Fibroblast of lung (primary cell): ENCODE results near the gene SLC27A4. TPM values are rescaled to one million over a fixed set of nuclear protein-coding genes. Genes with fewer than 3 reads are reported as not detected.

Experiments used
- DNase-seq, 2 donors: peaks; one replicate each; pipeline versions ENCODE4 v3.0.0 to v3.0.0-alpha.2; 2010; ENCODE audit warnings: low read depth in 2 of 2
- H2AFZ ChIP-seq: 2 replicates; pipeline ENCODE4 v1.5.1; 2012; ENCODE audit warnings: low read length, control low read depth, inconsistent platforms
- H3K27ac ChIP-seq: 2 replicates; pipeline ENCODE4 v1.5.1; 2011; ENCODE audit warnings: low read length, control low read depth; ENCODE audit not compliant: insufficient read depth
- H3K27me3 ChIP-seq: 2 replicates; pipeline ENCODE4 v1.5.1; 2011; ENCODE audit warnings: mild to moderate bottlenecking, low read length; ENCODE audit not compliant: control insufficient read depth, insufficient read depth
- H3K36me3 ChIP-seq: 2 replicates; pipeline ENCODE4 v1.5.1; 2011; ENCODE audit warnings: low read length; ENCODE audit not compliant: control insufficient read depth, insufficient read depth
- H3K4me1 ChIP-seq: 2 replicates; pipeline ENCODE4 v1.5.1; 2011; ENCODE audit warnings: low read length; ENCODE audit not compliant: control insufficient read depth, insufficient read depth; ENCODE audit errors: extremely low read depth
- H3K4me2 ChIP-seq: 2 replicates; pipeline ENCODE4 v1.5.1; 2011; ENCODE audit warnings: low read length, control low read depth; ENCODE audit not compliant: insufficient read depth; ENCODE audit errors: extremely low read depth
- H3K4me3 ChIP-seq, 4 experiments: fragments of 200-600 bp in 1 of 4; sonication (generic) in 1 of 4; replicated peaks in 1 of 4; 2 replicates each; pipeline ENCODE4 v1.5.1; 2011 to 2016; ENCODE audit warnings: low read length in 4 of 4, low read depth in 3 of 4, mild to moderate bottlenecking in 3 of 4, control low read depth in 2 of 4, inconsistent platforms in 1 of 4, mixed read lengths in 1 of 4; ENCODE audit not compliant: insufficient read depth in 1 of 4; ENCODE audit errors: control extremely low read depth in 1 of 4
- H3K79me2 ChIP-seq: 2 replicates; pipeline ENCODE4 v1.5.1; 2012; ENCODE audit warnings: mild to moderate bottlenecking, low read length, inconsistent platforms; ENCODE audit not compliant: control insufficient read depth, insufficient read depth
- H3K9ac ChIP-seq: 2 replicates; pipeline ENCODE4 v1.5.1; 2011; ENCODE audit warnings: mild to moderate bottlenecking, low read length, control low read depth; ENCODE audit not compliant: insufficient read depth
- H3K9me3 ChIP-seq: 2 replicates; pipeline ENCODE4 v1.5.1; 2012; ENCODE audit warnings: low read depth, low read length; ENCODE audit not compliant: control insufficient read depth, insufficient read depth
- H4K20me1 ChIP-seq: 2 replicates; pipeline ENCODE4 v1.5.1; 2011; ENCODE audit warnings: low read length; ENCODE audit not compliant: control insufficient read depth, insufficient read depth; ENCODE audit errors: extremely low read depth
- CTCF ChIP-seq, 2 donors: IDR thresholded peaks in 1 of 2; conservative IDR thresholded peaks in 1 of 2; 1 replicate in 1 of 2; 2 replicates in 1 of 2; pipeline ENCODE4 v1.5.1; 2011 to 2012; ENCODE audit warnings: low read length in 2 of 2, control low read depth in 1 of 2, inconsistent platforms in 1 of 2, low read depth in 1 of 2, mild to moderate bottlenecking in 1 of 2
- EZH2 ChIP-seq: IDR thresholded peaks from 2 replicates; pipeline ENCODE4 v1.5.1; 2012; ENCODE audit warnings: low read length, control low read depth, mild to moderate bottlenecking; ENCODE audit errors: missing control alignments
- polyA plus RNA-seq, 2 donors: library from polyadenylated mRNA; depleted of rRNA in 1 of 2; stranded (reverse) in 1 of 2; unstranded in 1 of 2; fragments of >200 nt; gene quantifications; 2 replicates each; pipeline ENCODE4 v1.2.1, GENCODE V29; 2011 to 2012; ENCODE audit warnings: missing spikeins in 1 of 2
- total RNA-seq: library from RNA; depleted of rRNA; stranded (reverse); fragments of >200 nt; gene quantifications from 2 replicates; pipeline ENCODE4 v1.2.1, GENCODE V29; 2014

Gene SLC27A4
- total and polyA plus RNA-seq, 2 donors (not counting 1 experiment from before 2014, with no cell fraction given): 10.3 to 11.7 TPM

DNA sequence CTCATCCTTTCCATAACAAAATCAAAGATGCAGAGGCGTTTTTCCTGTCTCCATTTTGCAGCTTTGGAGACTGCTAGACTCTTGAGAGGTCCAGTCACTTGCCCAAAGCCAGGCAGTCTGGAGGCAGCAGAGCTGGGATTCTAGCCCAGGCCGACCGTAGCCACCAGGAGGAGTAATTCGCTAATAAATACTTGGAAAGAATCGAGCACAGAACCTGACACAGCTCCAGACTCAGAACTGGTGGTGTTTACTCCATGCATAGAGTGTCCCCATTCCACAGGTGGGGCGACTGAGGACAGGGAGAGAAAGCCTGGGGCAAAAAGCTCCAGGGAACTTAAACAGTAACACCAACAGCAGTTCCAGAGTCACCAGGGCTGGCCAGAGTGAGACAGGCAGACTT lies 69.7 kb downstream of the SLC27A4 start:
- Histone ChIP-seq H3K4me3 (no peak overlapping the region), H3K36me3 (no peaks in the 10 kb centered on the region), H4K20me1 (no peaks in the 10 kb centered on the region), H2AFZ (no peak overlapping the region), H3K4me2 (no peak overlapping the region), H3K4me1 (no peaks in the 10 kb centered on the region), H3K27me3 (peaks cover under 1% of the 10 kb centered on the region), H3K9ac (no peak overlapping the region), H3K9me3 (no peaks in the 10 kb centered on the region), H3K79me2 (no peaks in the 10 kb centered on the region), H3K27ac (no peak overlapping the region)
- peak; percentile 25 to 49 for DNase-seq
- TF ChIP-seq EZH2 (no peak), CTCF (conservative IDR thresholded peaks at IDR 0.05 in 1 of 2, IDR thresholded peaks at IDR 0.05 in 1 of 2; ENCODE audit: low read depth in 1 of 2, low read length in 2 of 2) (peak; percentile 38 to 39)

Other genes with a start within 250 kb of the SLC27A4 start
- 57.3 and 57.6 TPM in 2 replicates for gene PTGES2, start 212.8 kb upstream of the SLC27A4 start, total RNA-seq
- gene PTGES2, start 212.8 kb upstream of the SLC27A4 start, polyA plus RNA-seq: 44.8 and 60.7 TPM in 2 replicates
- gene LCN2, start 191.1 kb upstream of the SLC27A4 start, total RNA-seq: not detected in 2 replicates
- not detected in 2 replicates for gene LCN2, start 191.1 kb upstream of the SLC27A4 start, polyA plus RNA-seq
- gene BBLN, start 180.3 kb upstream of the SLC27A4 start, total RNA-seq: 22.1 and 29.4 TPM in 2 replicates
- gene BBLN, start 180.3 kb upstream of the SLC27A4 start, polyA plus RNA-seq: 23.8 TPM in 2 replicates
- 21.3 and 27.2 TPM in 2 replicates for gene CIZ1, start 149.0 kb upstream of the SLC27A4 start, total RNA-seq
- 26.1 and 48.4 TPM in 2 replicates for gene CIZ1, start 149.0 kb upstream of the SLC27A4 start, polyA plus RNA-seq
- gene DNM1, start 137.1 kb upstream of the SLC27A4 start, total RNA-seq: 11.8 and 30.4 TPM in 2 replicates
- gene DNM1, start 137.1 kb upstream of the SLC27A4 start, polyA plus RNA-seq: 3.7 and 11.6 TPM in 2 replicates
- 96.0 and 118 TPM in 2 replicates for gene GOLGA2, start 64.5 kb upstream of the SLC27A4 start, total RNA-seq
- 107 and 126 TPM in 2 replicates for gene GOLGA2, start 64.5 kb upstream of the SLC27A4 start, polyA plus RNA-seq
- 35.4 and 35.7 TPM in 2 replicates for gene SWI5, start 64.3 kb upstream of the SLC27A4 start, total RNA-seq
- 46.7 and 62.6 TPM in 2 replicates for gene SWI5, start 64.3 kb upstream of the SLC27A4 start, polyA plus RNA-seq
- gene TRUB2, start 18.1 kb upstream of the SLC27A4 start, total RNA-seq: 18.7 and 22.6 TPM in 2 replicates
- 10.4 and 13.7 TPM in 2 replicates for gene TRUB2, start 18.1 kb upstream of the SLC27A4 start, polyA plus RNA-seq
- 11.2 and 12.6 TPM in 2 replicates for gene COQ4, start 17.7 kb upstream of the SLC27A4 start, total RNA-seq
- gene COQ4, start 17.7 kb upstream of the SLC27A4 start, polyA plus RNA-seq: 18.3 and 18.7 TPM in 2 replicates
- 23.6 and 28.6 TPM in 2 replicates for gene URM1, start 30.8 kb downstream of the SLC27A4 start, total RNA-seq
- gene URM1, start 30.8 kb downstream of the SLC27A4 start, polyA plus RNA-seq: 35.3 and 43.3 TPM in 2 replicates
- 44.9 and 64.2 TPM in 2 replicates for gene CERCAM, start 80.3 kb downstream of the SLC27A4 start, total RNA-seq
- 56.9 and 90.5 TPM in 2 replicates for gene CERCAM, start 80.3 kb downstream of the SLC27A4 start, polyA plus RNA-seq
- 17.7 and 20.6 TPM in 2 replicates for gene ODF2, start 115.5 kb downstream of the SLC27A4 start, total RNA-seq
- gene ODF2, start 115.5 kb downstream of the SLC27A4 start, polyA plus RNA-seq: 10.2 and 16.7 TPM in 2 replicates
- gene GLE1, start 164.2 kb downstream of the SLC27A4 start, total RNA-seq: 22.1 and 23.6 TPM in 2 replicates
- gene GLE1, start 164.2 kb downstream of the SLC27A4 start, polyA plus RNA-seq: 14.7 and 26.7 TPM in 2 replicates
- 229 and 518 TPM in 2 replicates for gene SPTAN1, start 212.1 kb downstream of the SLC27A4 start, total RNA-seq
- gene SPTAN1, start 212.1 kb downstream of the SLC27A4 start, polyA plus RNA-seq: 189 and 207 TPM in 2 replicates